Suppressor macrophage treated with lipopolysaccharide for 1 hour (primary cell): ENCODE results near the gene DVL3.
"Not testable (repeated sequence)": the region's sequence is repeated elsewhere in the genome, so short reads cannot be mapped to it uniquely, and the experiment has no call there.

ENCODE experiments used
- DNase-seq, 3 donors: peaks; one replicate each; pipeline ENCODE4 v3.0.0-alpha.2; 2020 to 2022

Gene DVL3

DNA sequence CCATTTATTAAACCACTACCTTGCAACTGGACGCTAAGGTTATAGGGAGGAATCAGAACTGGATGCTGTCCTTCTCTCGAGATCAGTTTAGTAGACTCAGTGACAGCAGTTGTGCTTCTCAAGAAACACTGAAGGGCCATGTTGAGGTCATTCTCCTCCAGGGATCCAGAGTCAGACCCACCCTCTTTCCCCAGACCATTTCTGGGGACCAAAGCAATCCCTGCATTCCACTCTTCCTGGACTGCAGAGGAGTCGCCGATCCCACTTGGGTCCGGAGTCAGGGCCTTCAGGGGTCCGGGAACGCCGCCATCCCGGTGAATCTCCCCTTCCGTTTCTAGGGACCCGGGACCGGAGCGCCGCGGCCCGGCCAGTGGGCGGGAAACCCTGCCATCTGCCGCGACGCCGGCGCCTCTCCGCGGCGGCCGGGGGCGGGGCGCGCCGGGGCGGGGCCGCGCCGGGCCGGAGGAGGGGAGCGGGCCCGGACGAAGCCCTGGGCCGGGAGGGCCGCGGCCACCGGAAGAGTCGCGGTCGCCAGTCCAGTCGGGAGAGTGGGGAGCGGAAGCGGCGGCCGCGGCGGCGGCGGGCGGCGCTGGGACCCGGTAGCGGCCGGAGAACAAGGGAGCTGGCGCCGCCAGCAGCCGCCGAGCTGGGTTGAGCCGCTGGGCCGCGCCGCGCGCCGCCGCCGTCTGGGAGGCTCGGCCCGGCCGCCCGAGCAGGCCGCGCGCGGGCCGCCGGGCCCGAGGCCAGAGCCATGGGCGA, at the start of gene DVL3:
DVL3 (plus strand) TSS at position 493 of the 759 bp plus-strand sequence; CDS start at position 752, 259 bp downstream.
- DNase-seq: peak; percentile 71 to 93 (median 80)

GRCh38 chr3:184110316-184110725, 44.9 kb upstream of the DVL3 start:
- peak in 2 of 3 donors; percentile 17 to 19 for DNase-seq

GRCh38 chr3:184116017-184116416, 39.2 kb upstream of the DVL3 start:
- no peak for DNase-seq

GRCh38 chr3:184117636-184118035, 37.5 kb upstream of the DVL3 start:
- peak in 1 of 3 donors; percentile 29 for DNase-seq

DNA sequence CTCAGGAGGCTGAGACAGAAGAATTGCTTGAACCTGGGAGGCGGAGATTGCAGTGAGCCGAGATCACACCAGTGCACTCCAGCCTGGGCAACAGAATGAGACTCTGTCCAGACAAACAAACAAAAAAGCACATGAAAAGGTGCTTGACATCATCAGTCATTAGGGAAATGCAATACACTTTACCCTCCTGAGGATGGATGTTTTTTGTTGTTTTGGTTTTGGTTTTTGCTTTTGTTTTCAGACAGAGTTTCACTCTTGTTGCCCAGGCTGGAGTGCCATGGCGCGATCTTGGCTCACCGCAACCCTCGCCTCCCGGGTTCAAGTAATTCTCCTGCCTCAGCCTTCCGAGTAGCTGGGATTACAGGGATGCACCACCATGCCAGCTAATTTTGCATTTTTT, 34.1 kb upstream of the DVL3 start:
- DNase-seq: not testable (repeated sequence)

DNA sequence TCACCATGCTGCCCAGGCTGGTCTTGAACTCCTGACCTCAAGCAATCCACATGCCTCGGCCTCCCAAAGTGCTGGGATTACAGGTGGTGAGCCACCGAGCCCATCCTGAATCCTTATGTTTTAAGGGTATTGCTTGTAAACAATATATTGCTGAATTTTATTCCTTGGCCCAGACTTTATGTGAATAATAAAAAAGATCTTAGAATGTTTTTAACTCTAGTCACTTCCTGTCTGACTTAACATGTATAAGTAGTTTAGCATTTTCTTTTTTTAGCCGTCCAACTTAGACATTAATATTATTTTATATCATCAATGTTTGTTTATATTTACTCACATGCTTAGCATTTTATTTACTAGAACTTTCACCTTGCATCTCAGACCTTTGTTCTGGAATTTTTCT, 29.2 kb upstream of the DVL3 start:
- no peak for DNase-seq

GRCh38 chr3:184129012-184129411, 26.2 kb upstream of the DVL3 start:
- peak; percentile 46 to 65 (median 47) for DNase-seq

- no peak for DNase-seq
Measured at GRCh38 chr3:184132945-184133344, 22.2 kb upstream of the DVL3 start.

DNA sequence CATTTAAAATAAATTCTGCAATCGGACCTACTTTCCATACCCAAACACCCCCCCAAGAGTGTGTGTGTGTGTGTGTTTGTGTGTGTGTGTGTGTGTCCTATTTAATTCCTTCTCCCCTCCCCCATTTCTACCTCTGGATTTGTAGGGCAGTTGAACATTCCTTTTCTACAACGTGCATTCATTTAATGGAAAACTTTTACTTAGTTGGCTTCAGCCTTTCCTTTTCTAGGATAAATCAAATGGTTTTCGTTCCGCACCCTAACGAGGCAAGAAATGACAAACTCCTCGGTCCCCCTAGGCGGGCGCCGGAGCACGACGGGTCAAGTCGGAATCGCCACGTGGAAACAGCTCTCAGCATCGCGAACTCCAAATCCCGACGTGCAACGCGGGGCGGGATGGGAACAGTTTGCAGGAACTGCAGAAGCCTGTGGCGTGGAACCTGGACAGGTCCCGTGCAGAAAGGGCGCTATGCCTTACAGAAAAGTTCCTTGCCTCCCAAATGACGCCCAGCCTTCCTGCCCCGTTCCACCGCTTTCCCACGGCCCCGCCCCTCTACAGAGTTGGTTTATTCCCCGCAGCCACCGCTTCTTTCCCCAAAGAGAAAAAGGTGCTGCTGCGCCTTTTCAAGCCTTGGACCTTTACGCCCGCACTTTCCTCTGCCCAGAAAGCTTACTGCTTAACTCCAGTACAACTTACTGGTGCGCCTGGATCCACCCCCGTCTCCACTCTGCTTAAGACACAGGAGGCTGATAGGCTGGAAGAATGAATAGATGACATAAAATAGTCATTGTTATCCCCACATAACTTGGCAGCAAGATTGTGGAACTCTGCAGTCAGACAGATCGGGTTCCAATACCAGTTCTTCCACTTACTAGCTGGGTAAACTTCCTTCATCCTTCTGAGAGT, 21.1 kb upstream of the DVL3 start:
- DNase-seq: peak; percentile 83 to 88 (median 84)

DNA sequence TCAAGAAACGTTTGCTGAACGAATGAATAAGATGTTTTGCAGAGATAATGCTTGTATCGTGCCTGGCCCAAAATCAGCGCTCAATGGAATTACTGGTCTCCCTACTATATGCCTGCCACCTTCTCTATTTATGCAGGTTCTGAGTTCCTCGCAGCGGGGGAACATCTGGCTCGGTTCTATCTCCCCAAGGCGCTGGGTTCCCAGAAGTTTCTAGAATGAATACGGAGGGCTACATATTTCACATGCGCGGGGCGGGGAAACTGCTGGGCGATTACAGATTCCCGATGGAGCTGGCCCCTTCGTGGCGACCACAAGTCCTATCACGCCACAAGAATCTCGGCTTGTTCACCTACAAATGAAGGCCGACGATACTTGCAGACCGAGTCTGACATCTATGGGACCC, 20.4 kb upstream of the DVL3 start:
- DNase-seq: peak in 2 of 3 donors; percentile 22 to 26

DNA sequence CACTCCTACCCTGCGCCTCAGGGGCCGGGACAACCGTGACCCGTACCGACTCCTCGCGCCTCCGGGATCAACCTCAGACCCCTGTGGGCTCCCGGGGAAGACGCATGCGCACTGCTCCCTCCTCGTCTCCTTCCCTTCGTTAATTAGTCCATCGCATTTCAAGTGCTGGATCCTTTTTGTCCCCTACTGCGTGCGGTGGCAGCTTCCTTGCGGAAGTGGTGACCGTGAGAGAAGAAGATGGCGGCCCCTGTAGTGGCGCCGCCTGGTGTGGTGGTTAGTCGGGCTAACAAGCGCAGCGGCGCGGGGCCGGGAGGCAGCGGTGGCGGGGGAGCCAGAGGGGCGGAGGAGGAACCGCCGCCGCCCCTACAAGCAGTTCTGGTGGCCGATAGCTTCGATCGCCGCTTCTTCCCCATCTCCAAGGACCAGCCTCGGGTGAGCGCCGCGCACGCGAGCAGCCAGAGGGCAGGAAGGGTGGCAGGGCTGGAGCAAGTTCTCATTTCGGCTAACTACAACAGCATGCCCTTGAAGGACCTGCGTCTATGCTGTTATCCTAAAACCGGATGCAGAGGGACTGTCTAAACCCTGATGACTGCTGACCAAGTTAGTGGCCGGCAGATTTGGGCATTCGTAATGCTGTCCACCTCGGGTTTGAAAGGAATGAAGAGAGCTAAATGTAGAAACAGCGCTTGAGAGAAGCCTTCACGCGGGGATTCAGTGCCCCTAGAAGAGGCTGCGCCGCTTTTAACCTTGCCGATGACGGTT, 19.8 kb upstream of the DVL3 start, which contains the start of gene EIF2B5:
EIF2B5 (plus strand) TSS at position 210 of the 762 bp plus-strand sequence; CDS start at position 238, 28 bp downstream.
- DNase-seq: peak; percentile 95 to 96 (median 96)

GRCh38 chr3:184135911-184136260, 19.3 kb upstream of the DVL3 start:
- no peak for DNase-seq

DNA sequence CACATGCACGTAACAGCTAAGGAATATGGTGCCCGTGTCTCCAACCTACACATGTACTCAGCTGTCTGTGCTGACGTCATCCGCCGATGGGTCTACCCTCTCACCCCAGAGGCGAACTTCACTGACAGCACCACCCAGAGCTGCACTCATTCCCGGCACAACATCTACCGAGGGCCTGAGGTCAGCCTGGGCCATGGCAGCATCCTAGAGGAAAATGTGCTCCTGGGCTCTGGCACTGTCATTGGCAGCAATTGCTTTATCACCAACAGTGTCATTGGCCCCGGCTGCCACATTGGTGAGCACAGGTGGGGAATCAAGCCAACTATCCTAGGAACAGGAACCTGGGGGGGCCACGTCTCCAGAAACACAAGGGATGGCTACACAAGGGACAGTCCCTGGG, 14.7 kb upstream of the DVL3 start:
- no peak for DNase-seq

GRCh38 chr3:184142199-184142598, 13.0 kb upstream of the DVL3 start:
- no peak for DNase-seq

DNA sequence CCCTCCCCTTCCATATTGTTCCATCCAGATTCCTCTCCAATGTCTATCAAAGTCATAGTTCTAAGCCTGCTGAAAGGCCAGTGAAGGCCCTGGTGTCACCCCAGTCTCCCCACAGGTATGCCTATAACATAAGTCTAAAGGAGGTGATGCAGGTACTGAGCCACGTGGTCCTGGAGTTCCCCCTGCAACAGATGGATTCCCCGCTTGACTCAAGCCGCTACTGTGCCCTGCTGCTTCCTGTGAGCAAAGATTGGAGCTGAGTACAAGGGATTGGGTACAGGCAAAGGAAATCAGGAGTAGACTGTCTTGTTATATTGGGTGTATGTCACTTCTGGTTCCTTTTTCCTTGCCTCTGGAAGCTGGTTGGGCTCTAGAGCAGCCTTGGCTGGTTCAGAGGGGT, 11.8 kb upstream of the DVL3 start:
- no peak for DNase-seq

DNA sequence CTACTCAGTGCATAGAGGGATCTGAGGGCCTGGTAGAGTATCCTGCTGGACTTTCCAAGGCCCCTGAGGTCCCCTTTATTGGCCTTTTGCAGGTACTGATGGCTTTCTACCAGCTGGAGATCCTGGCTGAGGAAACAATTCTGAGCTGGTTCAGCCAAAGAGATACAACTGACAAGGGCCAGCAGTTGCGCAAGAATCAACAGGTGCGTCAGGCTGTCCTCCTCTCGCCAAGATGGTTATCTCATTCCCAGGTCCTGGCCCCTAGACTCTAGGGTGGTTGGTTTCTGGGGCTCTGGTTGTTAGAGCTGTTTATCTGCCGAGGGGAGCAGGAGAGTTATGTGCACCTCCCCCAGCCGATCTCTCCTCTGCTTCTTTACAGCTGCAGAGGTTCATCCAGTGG, 10.7 kb upstream of the DVL3 start:
- DNase-seq: no peak

GRCh38 chr3:184145111-184145524, 10.1 kb upstream of the DVL3 start:
- peak in 2 of 3 donors; percentile 29 to 51 for DNase-seq

GRCh38 chr3:184145751-184146270, 9.4 kb upstream of the DVL3 start:
- no peak for DNase-seq

GRCh38 chr3:184148076-184148475, 7.1 kb upstream of the DVL3 start:
- peak; percentile 88 to 96 (median 94) for DNase-seq

DNA sequence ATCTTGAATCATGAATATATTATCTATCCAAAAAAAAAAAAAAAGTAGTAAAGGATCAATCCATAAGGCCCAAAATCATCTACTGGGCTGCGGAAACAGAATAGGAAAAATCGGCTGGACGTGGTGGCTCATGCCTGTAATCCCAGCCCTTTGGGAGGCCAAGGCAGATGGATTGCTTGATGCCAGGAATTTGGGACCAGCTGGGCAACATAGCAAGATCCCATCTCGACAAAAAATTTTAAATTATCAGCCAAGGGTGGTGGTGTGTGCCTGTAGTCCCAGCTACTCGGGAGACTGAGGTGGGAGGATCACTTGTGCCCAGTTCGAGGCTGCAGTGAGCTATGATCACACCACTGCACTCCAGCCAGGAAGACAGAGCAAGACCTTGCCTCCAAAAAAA, 6.1 kb upstream of the DVL3 start:
- DNase-seq: no peak

DNA sequence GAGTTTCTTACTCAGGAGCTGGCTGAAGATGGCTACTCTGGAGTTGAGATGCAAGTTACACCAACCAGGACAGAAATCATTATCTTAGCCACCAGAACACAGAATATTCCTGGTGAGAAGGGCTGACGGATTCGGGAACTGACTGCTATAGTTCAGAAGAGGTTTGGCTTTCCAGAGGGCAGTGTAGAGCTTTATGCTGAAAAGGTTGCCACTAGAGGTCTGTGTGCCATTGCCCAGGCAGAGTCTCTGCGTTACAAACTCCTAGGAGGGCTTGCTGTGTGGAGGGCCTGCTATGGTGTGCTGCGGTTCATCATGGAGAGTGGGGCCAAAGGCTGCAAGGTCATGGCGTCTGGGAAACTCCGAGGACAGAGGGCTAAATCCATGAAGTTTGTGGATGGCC, 5.4 kb upstream of the DVL3 start:
- not testable (repeated sequence) for DNase-seq

- peak; percentile 58 to 73 (median 60) for DNase-seq
Measured at GRCh38 chr3:184155644-184156521, 706 bp downstream of the DVL3 start.
